Measurements from ENCODE around the gene OR4D11. TPM values are rescaled to one million over a fixed set of nuclear protein-coding genes. Genes with fewer than 3 reads are reported as not detected.
A peak's percentile ranks its signal among the peaks of the same experiment; 100 is the strongest.

OR4D11 gene
- total and polyA plus RNA-seq, 2 of the 13 experiments (the other 11 are each of a cell fraction or from before 2014, with no cell fraction given) = not detected

DNA sequence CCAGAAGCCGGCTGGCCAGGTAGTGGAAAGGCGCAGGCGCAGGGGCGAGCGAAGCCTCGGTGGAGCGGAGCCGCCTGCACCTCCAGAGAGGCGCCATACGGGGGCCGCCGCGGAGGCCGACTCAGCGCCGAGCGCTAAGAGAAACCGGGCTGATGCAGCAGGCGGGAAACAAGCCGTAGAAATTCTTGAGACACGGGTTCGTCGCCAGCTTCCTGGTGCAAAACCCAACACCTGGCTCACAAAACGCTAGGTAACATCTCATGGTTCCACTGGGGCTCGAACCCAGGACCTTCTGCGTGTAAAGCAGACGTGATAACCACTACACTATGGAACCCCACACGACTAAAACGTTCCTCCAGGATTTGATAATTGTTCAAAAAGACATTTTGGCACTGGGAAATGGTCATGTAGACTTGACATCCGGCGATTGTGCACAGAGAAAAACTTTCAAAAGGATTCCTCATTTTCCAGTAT is 47.0 kb downstream of the OR4D11 start (continued):
- no peak for TF ChIP-seq ZNF18 (CRISPR knock-in tag; IDR thresholded peaks at IDR 0.05; ENCODE audit: insufficient replicate concordance)
- TF ChIP-seq PPARG (CRISPR knock-in tag; conservative IDR thresholded peaks at IDR 0.05) = no peak; the same call in 1 of the 2 replicates
- peak; percentile 52 for TF ChIP-seq ZFY (CRISPR knock-in tag; IDR thresholded peaks at IDR 0.05)
- TF ChIP-seq, protein P1, sequence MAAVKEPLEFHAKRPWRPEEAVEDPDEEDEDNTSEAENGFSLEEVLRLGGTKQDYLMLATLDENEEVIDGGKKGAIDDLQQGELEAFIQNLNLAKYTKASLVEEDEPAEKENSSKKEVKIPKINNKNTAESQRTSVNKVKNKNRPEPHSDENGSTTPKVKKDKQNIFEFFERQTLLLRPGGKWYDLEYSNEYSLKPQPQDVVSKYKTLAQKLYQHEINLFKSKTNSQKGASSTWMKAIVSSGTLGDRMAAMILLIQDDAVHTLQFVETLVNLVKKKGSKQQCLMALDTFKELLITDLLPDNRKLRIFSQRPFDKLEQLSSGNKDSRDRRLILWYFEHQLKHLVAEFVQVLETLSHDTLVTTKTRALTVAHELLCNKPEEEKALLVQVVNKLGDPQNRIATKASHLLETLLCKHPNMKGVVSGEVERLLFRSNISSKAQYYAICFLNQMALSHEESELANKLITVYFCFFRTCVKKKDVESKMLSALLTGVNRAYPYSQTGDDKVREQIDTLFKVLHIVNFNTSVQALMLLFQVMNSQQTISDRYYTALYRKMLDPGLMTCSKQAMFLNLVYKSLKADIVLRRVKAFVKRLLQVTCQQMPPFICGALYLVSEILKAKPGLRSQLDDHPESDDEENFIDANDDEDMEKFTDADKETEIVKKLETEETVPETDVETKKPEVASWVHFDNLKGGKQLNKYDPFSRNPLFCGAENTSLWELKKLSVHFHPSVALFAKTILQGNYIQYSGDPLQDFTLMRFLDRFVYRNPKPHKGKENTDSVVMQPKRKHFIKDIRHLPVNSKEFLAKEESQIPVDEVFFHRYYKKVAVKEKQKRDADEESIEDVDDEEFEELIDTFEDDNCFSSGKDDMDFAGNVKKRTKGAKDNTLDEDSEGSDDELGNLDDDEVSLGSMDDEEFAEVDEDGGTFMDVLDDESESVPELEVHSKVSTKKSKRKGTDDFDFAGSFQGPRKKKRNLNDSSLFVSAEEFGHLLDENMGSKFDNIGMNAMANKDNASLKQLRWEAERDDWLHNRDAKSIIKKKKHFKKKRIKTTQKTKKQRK (IDR thresholded peaks at IDR 0.05; ENCODE audit: low read length) = no peak
- TF ChIP-seq ZNF761 (CRISPR knock-in tag; conservative IDR thresholded peaks at IDR 0.05) = no peak
- TF ChIP-seq HNF4A (CRISPR knock-in tag; IDR thresholded peaks at IDR 0.05) = no peak; the same call in 1 of the 2 replicates
- TF ChIP-seq PATZ1 (CRISPR knock-in tag; IDR thresholded peaks at IDR 0.05) = peak; percentile 59
- peak; percentile 91; the same call in 1 of the 2 replicates for TF ChIP-seq ZNF772 (CRISPR knock-in tag; IDR thresholded peaks at IDR 0.05)
- peak; percentile 57; the same call in 1 of the 2 replicates for TF ChIP-seq KMT2A (CRISPR knock-in tag; IDR thresholded peaks at IDR 0.05)
- TF ChIP-seq SP1 (IDR thresholded peaks at IDR 0.05) = no peak
- TF ChIP-seq SP1 (CRISPR knock-in tag; IDR thresholded peaks at IDR 0.05) = no peak; the same call in 1 of the 2 replicates
- no peak for TF ChIP-seq KDM5A (IDR thresholded peaks at IDR 0.05; ENCODE audit: borderline replicate concordance, low read length)
- peak; percentile 67; the same call in 1 of the 2 replicates for TF ChIP-seq ZNF124 (CRISPR knock-in tag; IDR thresholded peaks at IDR 0.05)
- peak; percentile 78; the same call in 1 of the 2 replicates for TF ChIP-seq ZNF607 (CRISPR knock-in tag; IDR thresholded peaks at IDR 0.05; ENCODE audit: borderline replicate concordance)
- TF ChIP-seq ZNF121 (CRISPR knock-in tag; IDR thresholded peaks at IDR 0.05) = 0 out of 2 replicates have a peak, but pooled peaks have one; percentile 19
- TF ChIP-seq KDM5B (CRISPR knock-in tag; IDR thresholded peaks at IDR 0.05; ENCODE audit: borderline replicate concordance) = peak; percentile 76
- TF ChIP-seq RAD51 (IDR thresholded peaks at IDR 0.05; ENCODE audit: borderline replicate concordance) = no peak
- no peak for TF ChIP-seq TCF12 (IDR thresholded peaks at IDR 0.05)
- 0 out of 2 replicates have a peak, but pooled peaks have one; percentile 29 for TF ChIP-seq TCF12 (CRISPR knock-in tag; IDR thresholded peaks at IDR 0.05)
- no peak for TF ChIP-seq FLYWCH1 (CRISPR knock-in tag; IDR thresholded peaks at IDR 0.05)
- TF ChIP-seq ELF3 (CRISPR knock-in tag; IDR thresholded peaks at IDR 0.05) = peak; percentile 95
- 0 out of 2 replicates have a peak, but pooled peaks have one; percentile 37 for TF ChIP-seq ZNF724P (CRISPR knock-in tag; IDR thresholded peaks at IDR 0.05; ENCODE audit: borderline replicate concordance)
- 0 out of 2 replicates have a peak, but pooled peaks have one; percentile 51 for TF ChIP-seq MTF2 (CRISPR knock-in tag; IDR thresholded peaks at IDR 0.05; ENCODE audit: borderline replicate concordance)
- peak; percentile 93; the same call in 1 of the 2 replicates for TF ChIP-seq CBX5 (CRISPR knock-in tag; IDR thresholded peaks at IDR 0.05; ENCODE audit: borderline replicate concordance)
- 0 out of 2 replicates have a peak, but pooled peaks have one; percentile 54 for TF ChIP-seq ZNF547 (CRISPR knock-in tag; IDR thresholded peaks at IDR 0.05)
- TF ChIP-seq GATAD2A (CRISPR knock-in tag; IDR thresholded peaks at IDR 0.05) = peak; percentile 81
- no peak for TF ChIP-seq CENPT (CRISPR knock-in tag; IDR thresholded peaks at IDR 0.05; ENCODE audit: low read depth)
